ENCODE data around the gene JAML. TPM values are rescaled to one million over a fixed set of nuclear protein-coding genes. Genes with fewer than 3 reads are reported as not detected.

JAML gene
- total and polyA plus RNA-seq, 2 of the 8 experiments (the other 6 are each of a cell fraction or from before 2014, with no cell fraction given): 0.12 to 0.58 TPM

- POLR2A ChIA-PET (ENCODE audit: partially characterized antibody): interaction anchor here (1.0 to 3.3 kb wide), 6 partner anchors 9 to 24 kb away, joined by 3 to 16 read pairs (median 6); no protein-coding TSS in a partner anchor
- no peak overlapping the region for H3K9ac ChIP-seq (replicated peaks in 1 of 4; ENCODE audit: extremely low read depth in 1 of 4, low read depth in 3 of 4, low read length in 3 of 4)
- FAIRE-seq: no peak
- TF ChIP-seq EZH2 (IDR thresholded peaks at IDR 0.05; ENCODE audit: low read depth, low read length, severe bottlenecking) (peak; percentile 46), HDAC6 (IDR thresholded peaks at IDR 0.05; ENCODE audit: low read depth, low read length) (no peak), RBBP5 (IDR thresholded peaks at IDR 0.05; ENCODE audit: borderline replicate concordance, low read depth, low read length) (peak; percentile 47; the same call in 1 of the 2 replicates)
These were observed 68.9 kb downstream of the JAML start for GRCh38 chr11:118155776-118156530.

More at GRCh38 chr11:118155776-118156530, 68.9 kb downstream of the JAML start:
- H2AFZ ChIP-seq (ENCODE audit: low read length): no peak overlapping the region
- peak overlapping the region; percentile 36 for H4K91ac ChIP-seq (replicated peaks; ENCODE audit: insufficient read length, low read length)
- no peak overlapping the region for H3K14ac ChIP-seq (ENCODE audit: insufficient read length)
- H3K79me1 ChIP-seq (ENCODE audit: low read depth, low read length): no peaks in the 10 kb centered on the region
- peaks cover 31 to 86% (median 78%) of the 10 kb centered on the region in 4 experiments for H3K27me3 ChIP-seq (replicated peaks in 1 of 4; ENCODE audit: control insufficient read depth in 3 of 4, extremely low read depth in 1 of 4, insufficient read depth in 3 of 4, low read length in 3 of 4)
- no peak overlapping the region; the same call in 1 of the 2 replicates for H2BK5ac ChIP-seq (ENCODE audit: low read depth, low read length)
- H3K27ac ChIP-seq (ENCODE audit: low read depth, low read length): no peak overlapping the region
- peak overlapping the region; percentile 60; the same call in 1 of the 2 replicates for H2AK5ac ChIP-seq (ENCODE audit: low read depth, low read length)
- H3K9me3 ChIP-seq (ENCODE audit: insufficient read depth in 2 of 2, low read depth in 1 of 2, low read length in 1 of 2): no peaks in the 10 kb centered on the region
- peaks cover 27% of the 10 kb centered on the region for H3K23me2 ChIP-seq (ENCODE audit: low read depth, low read length)
- H4K20me1 ChIP-seq (replicated peaks in 1 of 2; ENCODE audit: control insufficient read depth in 1 of 2, insufficient read depth in 2 of 2, low read length in 2 of 2): no peaks in the 10 kb centered on the region
- H3K4ac ChIP-seq (replicated peaks; ENCODE audit: insufficient read length, low read depth, low read length): no peak overlapping the region
- no peaks in the 10 kb centered on the region for H3K79me2 ChIP-seq (ENCODE audit: control insufficient read depth in 1 of 2, insufficient read depth in 2 of 2, low read length in 2 of 2)
- 26% methylated on average over 11 of the region's 11 CpGs; no CpG with 5 or more reads in 1 of the 2 experiments for WGBS, 2 experiments (ENCODE audit: extremely low coverage in 1 of 2, insufficient coverage in 1 of 2, insufficient read length in 1 of 2, insufficient replicate concordance in 2 of 2, low coverage in 1 of 2, low lambda C conversion rate in 2 of 2, missing lambda C conversion rate in 1 of 2)
- no peaks in the 10 kb centered on the region for H3K36me3 ChIP-seq (ENCODE audit: control insufficient read depth in 2 of 4, insufficient read depth in 4 of 4, low read length in 3 of 4)
- H2BK15ac ChIP-seq (ENCODE audit: low read length): peak overlapping the region; percentile 81; the same call in 1 of the 2 replicates
- DNase-seq (ENCODE audit: low read depth in 1 of 2, low spot score in 2 of 2): no peak
- H3K4me1 ChIP-seq (replicated peaks in 1 of 4; ENCODE audit: control insufficient read depth in 3 of 4, insufficient read depth in 4 of 4, low read length in 3 of 4): peaks cover 4 to 58% (median 43%) of the 10 kb centered on the region in 4 experiments
- H3K23ac ChIP-seq (ENCODE audit: insufficient read length): no peak overlapping the region
- no peak overlapping the region for H4K5ac ChIP-seq (ENCODE audit: insufficient read length, low read depth, low read length)
- H4K8ac ChIP-seq (ENCODE audit: extremely low read depth, insufficient read depth, low read length): no peak overlapping the region
- peak overlapping the region; percentile 14 to 56 (median 32); a peak in 5 of 8 replicates for H3K4me3 ChIP-seq (ENCODE audit: extremely low read depth in 1 of 4, insufficient read depth in 2 of 4, low read depth in 3 of 4, low read length in 4 of 4)
- H2BK20ac ChIP-seq (ENCODE audit: low read length): peak overlapping the region; percentile 43
- H3K18ac ChIP-seq (ENCODE audit: extremely low read depth, low read length): peak overlapping the region; percentile 26; the same call in 1 of the 2 replicates
- peak overlapping the region; percentile 76 to 91 for H3K4me2 ChIP-seq (ENCODE audit: insufficient read depth in 1 of 2, low read depth in 2 of 2, low read length in 2 of 2)
- no peak overlapping the region for H3K56ac ChIP-seq (replicated peaks; ENCODE audit: insufficient read length, low read depth, low read length)
- H2BK12ac ChIP-seq (ENCODE audit: low read depth, low read length): peak overlapping the region; percentile 87; the same call in 1 of the 2 replicates
- CTCF ChIA-PET (ENCODE audit: partially characterized antibody): interaction anchor here (0.7 to 7.4 kb wide), 13 partner anchors 8 to 413 kb away, joined by 3 to 170 read pairs (median 5); partner anchors contain the start of gene SCN2B
- H2BK120ac ChIP-seq (replicated peaks; ENCODE audit: low read depth, low read length): no peak overlapping the region

All from H1 (cell line).